ENCODE results near the gene HOMER3.
"Not testable (repeated sequence)": the region's sequence is repeated elsewhere in the genome, so short reads cannot be mapped to it uniquely, and the experiment has no call there.

Gene HOMER3

GRCh38 chr19:18954094-18954493 is 13.1 kb upstream of the HOMER3 start:
- no peak for DNase-seq (ENCODE audit: low read depth, low spot score)
- Histone ChIP-seq H3K27me3 (ENCODE audit: control insufficient read depth, insufficient read depth, low read length) (no peaks in the 10 kb centered on the region), H3K9me3 (ENCODE audit: control insufficient read depth, insufficient read depth, low read length) (no peaks in the 10 kb centered on the region), H3K27ac (ENCODE audit: low read length) (no peak overlapping the region), H3K36me3 (ENCODE audit: control insufficient read depth, insufficient read depth, low read length) (no peaks in the 10 kb centered on the region), H3K4me1 (ENCODE audit: control insufficient read depth, insufficient read depth, low read length) (no peaks in the 10 kb centered on the region), H3K4me3 (ENCODE audit: low read length) (no peak overlapping the region)
- WGBS (ENCODE audit: insufficient coverage, insufficient read length), result 100% methylated on average over 1 of the region's 3 CpGs

GRCh38 chr19:18952364-18953003 is 11.5 kb upstream of the HOMER3 start:
- not testable (repeated sequence) for H3K27me3 ChIP-seq (ENCODE audit: control insufficient read depth, insufficient read depth, low read length); H3K4me1 ChIP-seq (ENCODE audit: control insufficient read depth, insufficient read depth, low read length); H3K36me3 ChIP-seq (ENCODE audit: control insufficient read depth, insufficient read depth, low read length); DNase-seq (ENCODE audit: low read depth, low spot score); H3K4me3 ChIP-seq (ENCODE audit: low read length); H3K27ac ChIP-seq (ENCODE audit: low read length); H3K9me3 ChIP-seq (ENCODE audit: control insufficient read depth, insufficient read depth, low read length)
- WGBS (ENCODE audit: insufficient coverage, insufficient read length), result no CpG with 5 or more reads among the region's 17 CpGs

- WGBS (ENCODE audit: insufficient coverage, insufficient read length), result no CpG with 5 or more reads among the region's 7 CpGs
- H3K4me1 ChIP-seq (ENCODE audit: control insufficient read depth, insufficient read depth, low read length), result no peaks in the 10 kb centered on the region
- H3K9me3 ChIP-seq (ENCODE audit: control insufficient read depth, insufficient read depth, low read length), result no peaks in the 10 kb centered on the region
- H3K27me3 ChIP-seq (ENCODE audit: control insufficient read depth, insufficient read depth, low read length), result no peaks in the 10 kb centered on the region
- no peak overlapping the region for H3K27ac ChIP-seq (ENCODE audit: low read length)
- DNase-seq (ENCODE audit: low read depth, low spot score), result no peak
- no peaks in the 10 kb centered on the region for H3K36me3 ChIP-seq (ENCODE audit: control insufficient read depth, insufficient read depth, low read length)
- H3K4me3 ChIP-seq (ENCODE audit: low read length), result no peak overlapping the region
These were observed 10.8 kb upstream of the HOMER3 start for GRCh38 chr19:18951721-18952281.

- H3K36me3 ChIP-seq (ENCODE audit: control insufficient read depth, insufficient read depth, low read length), result no peaks in the 10 kb centered on the region
- H3K9me3 ChIP-seq (ENCODE audit: control insufficient read depth, insufficient read depth, low read length), result no peaks in the 10 kb centered on the region
- no CpG with 5 or more reads among the region's 3 CpGs for WGBS (ENCODE audit: insufficient coverage, insufficient read length)
- no peak overlapping the region for H3K4me3 ChIP-seq (ENCODE audit: low read length)
- no peaks in the 10 kb centered on the region for H3K4me1 ChIP-seq (ENCODE audit: control insufficient read depth, insufficient read depth, low read length)
- no peaks in the 10 kb centered on the region for H3K27me3 ChIP-seq (ENCODE audit: control insufficient read depth, insufficient read depth, low read length)
- no peak overlapping the region for H3K27ac ChIP-seq (ENCODE audit: low read length)
- DNase-seq (ENCODE audit: low read depth, low spot score), result no peak
These were observed 8.8 kb upstream of the HOMER3 start for GRCh38 chr19:18949858-18950257.

- H3K4me3 ChIP-seq (ENCODE audit: low read length), result no peak overlapping the region
- no peaks in the 10 kb centered on the region; the same call in 1 of the 2 replicates for H3K27me3 ChIP-seq (ENCODE audit: control insufficient read depth, insufficient read depth, low read length)
- no peaks in the 10 kb centered on the region for H3K36me3 ChIP-seq (ENCODE audit: control insufficient read depth, insufficient read depth, low read length)
- WGBS (ENCODE audit: insufficient coverage, insufficient read length), result no CpG with 5 or more reads among the region's 5 CpGs
- no peak overlapping the region for H3K27ac ChIP-seq (ENCODE audit: low read length)
- H3K4me1 ChIP-seq (ENCODE audit: control insufficient read depth, insufficient read depth, low read length), result no peaks in the 10 kb centered on the region
- no peaks in the 10 kb centered on the region for H3K9me3 ChIP-seq (ENCODE audit: control insufficient read depth, insufficient read depth, low read length)
- DNase-seq (ENCODE audit: low read depth, low spot score), result no peak
These were observed 7.9 kb upstream of the HOMER3 start for GRCh38 chr19:18948976-18949356.

GRCh38 chr19:18948075-18948975 is 7.3 kb upstream of the HOMER3 start:
- WGBS (ENCODE audit: insufficient coverage, insufficient read length), result no CpG with 5 or more reads among the region's 15 CpGs
- Histone ChIP-seq H3K4me3 (ENCODE audit: low read length) (no peak overlapping the region), H3K27ac (ENCODE audit: low read length) (no peak overlapping the region), H3K27me3 (ENCODE audit: control insufficient read depth, insufficient read depth, low read length) (no peaks in the 10 kb centered on the region; the same call in 1 of the 2 replicates), H3K36me3 (ENCODE audit: control insufficient read depth, insufficient read depth, low read length) (no peaks in the 10 kb centered on the region), H3K9me3 (ENCODE audit: control insufficient read depth, insufficient read depth, low read length) (no peaks in the 10 kb centered on the region), H3K4me1 (ENCODE audit: control insufficient read depth, insufficient read depth, low read length) (no peaks in the 10 kb centered on the region)
- no peak for DNase-seq (ENCODE audit: low read depth, low spot score)

GRCh38 chr19:18946918-18947317 is 5.9 kb upstream of the HOMER3 start:
- no CpG with 5 or more reads among the region's 14 CpGs for WGBS (ENCODE audit: insufficient coverage, insufficient read length)
- no peaks in the 10 kb centered on the region; the same call in 1 of the 2 replicates for H3K27me3 ChIP-seq (ENCODE audit: control insufficient read depth, insufficient read depth, low read length)

GRCh38 chr19:18946335-18946734 is 5.3 kb upstream of the HOMER3 start:
- Histone ChIP-seq H3K27ac (ENCODE audit: low read length) (no peak overlapping the region), H3K4me1 (ENCODE audit: control insufficient read depth, insufficient read depth, low read length) (peaks cover 4% of the 10 kb centered on the region; the same call in 1 of the 2 replicates), H3K27me3 (ENCODE audit: control insufficient read depth, insufficient read depth, low read length) (no peaks in the 10 kb centered on the region; the same call in 1 of the 2 replicates), H3K36me3 (ENCODE audit: control insufficient read depth, insufficient read depth, low read length) (no peaks in the 10 kb centered on the region), H3K4me3 (ENCODE audit: low read length) (no peak overlapping the region), H3K9me3 (ENCODE audit: control insufficient read depth, insufficient read depth, low read length) (no peaks in the 10 kb centered on the region)
- DNase-seq (ENCODE audit: low read depth, low spot score), result no peak

More at GRCh38 chr19:18946918-18947317, 5.9 kb upstream of the HOMER3 start:
- Histone ChIP-seq H3K36me3 (ENCODE audit: control insufficient read depth, insufficient read depth, low read length) (no peaks in the 10 kb centered on the region), H3K27ac (ENCODE audit: low read length) (no peak overlapping the region), H3K9me3 (ENCODE audit: control insufficient read depth, insufficient read depth, low read length) (no peaks in the 10 kb centered on the region), H3K4me1 (ENCODE audit: control insufficient read depth, insufficient read depth, low read length) (no peaks in the 10 kb centered on the region), H3K4me3 (ENCODE audit: low read length) (no peak overlapping the region)
- DNase-seq (ENCODE audit: low read depth, low spot score), result no peak

GRCh38 chr19:18945297-18945696 is 4.3 kb upstream of the HOMER3 start:
- no peaks in the 10 kb centered on the region for H3K36me3 ChIP-seq (ENCODE audit: control insufficient read depth, insufficient read depth, low read length)
- no peak for DNase-seq (ENCODE audit: low read depth, low spot score)
- H3K4me3 ChIP-seq (ENCODE audit: low read length), result no peak overlapping the region
- H3K9me3 ChIP-seq (ENCODE audit: control insufficient read depth, insufficient read depth, low read length), result no peaks in the 10 kb centered on the region
- H3K4me1 ChIP-seq (ENCODE audit: control insufficient read depth, insufficient read depth, low read length), result peaks cover 4% of the 10 kb centered on the region; the same call in 1 of the 2 replicates
- no peak overlapping the region for H3K27ac ChIP-seq (ENCODE audit: low read length)
- WGBS (ENCODE audit: insufficient coverage, insufficient read length), result no CpG with 5 or more reads among the region's 9 CpGs
- H3K27me3 ChIP-seq (ENCODE audit: control insufficient read depth, insufficient read depth, low read length), result no peaks in the 10 kb centered on the region; the same call in 1 of the 2 replicates

- Histone ChIP-seq H3K4me3 (ENCODE audit: low read length) (no peak overlapping the region), H3K36me3 (ENCODE audit: control insufficient read depth, insufficient read depth, low read length) (no peaks in the 10 kb centered on the region), H3K27me3 (ENCODE audit: control insufficient read depth, insufficient read depth, low read length) (no peaks in the 10 kb centered on the region; the same call in 1 of the 2 replicates), H3K4me1 (ENCODE audit: control insufficient read depth, insufficient read depth, low read length) (peaks cover 5% of the 10 kb centered on the region; the same call in 1 of the 2 replicates), H3K9me3 (ENCODE audit: control insufficient read depth, insufficient read depth, low read length) (no peaks in the 10 kb centered on the region), H3K27ac (ENCODE audit: low read length) (no peak overlapping the region)
- DNase-seq (ENCODE audit: low read depth, low spot score), result no peak
- no CpG with 5 or more reads among the region's 4 CpGs for WGBS (ENCODE audit: insufficient coverage, insufficient read length)
These were observed 2.4 kb upstream of the HOMER3 start for GRCh38 chr19:18943465-18943864.

Measured in iPS DF 6.9 (cell line).